HCT116 (cell line): ENCODE measurements around the gene SUV39H2.
"Not testable (repeated sequence)": the region's sequence is repeated elsewhere in the genome, so short reads cannot be mapped to it uniquely, and the experiment has no call there.

Source experiments
- CEBPB ChIP-seq: IDR thresholded peaks from 2 replicates; pipeline ENCODE4 v1.6.1; 2012; ENCODE audit warnings: low read depth
- CTCF ChIP-seq, 3 experiments: fragments of 200-600 bp in 1 of 3; sonication (generic) in 1 of 3; IDR thresholded peaks in 2 of 3; conservative IDR thresholded peaks in 1 of 3; 2 replicates each; pipeline ENCODE4 v1.5.1; 2012 to 2017; ENCODE audit warnings: low read depth in 2 of 3, low read length in 2 of 3, antibody characterized with exemption in 1 of 3, borderline replicate concordance in 1 of 3, control low read depth in 1 of 3, mild to moderate bottlenecking in 1 of 3, mixed read lengths in 1 of 3, mixed run types in 1 of 3, moderate library complexity in 1 of 3; ENCODE audit not compliant: insufficient read depth in 1 of 3
- EZH2 ChIP-seq: fragments of 200-600 bp; sonication (generic); IDR thresholded peaks from 2 replicates; pipeline ENCODE4 v1.6.1; 2017; ENCODE audit warnings: antibody characterized with exemption, mixed run types
- EZH2phosphoT487 ChIP-seq: fragments of 200-600 bp; IDR thresholded peaks from 2 replicates; pipeline ENCODE4 v1.6.1; 2018; ENCODE audit warnings: antibody characterized with exemption, borderline replicate concordance
- JUND ChIP-seq: IDR thresholded peaks from 2 replicates; pipeline ENCODE4 v1.6.1; 2012
- MAX ChIP-seq: IDR thresholded peaks from 2 replicates; pipeline ENCODE4 v1.6.1; 2012
- POLR2A ChIP-seq: IDR thresholded peaks from 2 replicates; pipeline ENCODE4 v1.7.0; 2011; ENCODE audit warnings: borderline replicate concordance; ENCODE audit not compliant: insufficient read depth, insufficient read length; ENCODE audit errors: extremely low read depth
- POLR2AphosphoS5 ChIP-seq: IDR thresholded peaks from 2 replicates; pipeline ENCODE4 v1.6.1; 2011; ENCODE audit warnings: mild to moderate bottlenecking, low read depth, low read length, moderate library complexity
- RAD21 ChIP-seq: IDR thresholded peaks from 2 replicates; pipeline ENCODE4 v1.6.1; 2012; ENCODE audit warnings: low read depth, mild to moderate bottlenecking
- REST ChIP-seq: IDR thresholded peaks from 2 replicates; pipeline ENCODE4 v1.6.1; 2012; ENCODE audit warnings: low read depth
- ZBTB33 ChIP-seq: IDR thresholded peaks from 2 replicates; pipeline ENCODE4 v1.6.1; 2011; ENCODE audit warnings: mild to moderate bottlenecking, low read length, moderate library complexity; ENCODE audit not compliant: insufficient replicate concordance; ENCODE audit errors: extremely low read depth
- ZNF274 ChIP-seq: fragments of 200-500 bp; sonication (Bioruptor generic); IDR thresholded peaks from 2 replicates; pipeline ENCODE4 v1.6.1; 2014; ENCODE audit warnings: mild to moderate bottlenecking, low read depth, low read length, inconsistent platforms

GRCh38 chr10:14942950-14943338 is 64.3 kb downstream of the SUV39H2 start:
- not testable (repeated sequence) for TF ChIP-seq ZNF274; RAD21; POLR2A; CEBPB; CTCF (IDR thresholded peaks at IDR 0.05 in 2 of 3, conservative IDR thresholded peaks at IDR 0.05 in 1 of 3; ENCODE audit: borderline replicate concordance in 1 of 3, insufficient read depth in 1 of 3, low read depth in 2 of 3, low read length in 2 of 3); MAX; ZBTB33; POLR2AphosphoS5; EZH2; JUND; REST; EZH2phosphoT487
